ENCODE measurements around the gene AMHR2. TPM values are rescaled to one million over a fixed set of nuclear protein-coding genes. Genes with fewer than 3 reads are reported as not detected.

The AMHR2 gene
- total and polyA plus RNA-seq, 9 of the 15 experiments (the other 6 are each of a cell fraction or from before 2014, with no cell fraction given): 8.9 to 49.7 (median 19.3) TPM

GRCh38 chr12:53379389-53380103 lies 44.1 kb upstream of the AMHR2 start (continued):
- 0 out of 2 replicates have a peak, but pooled peaks have one; percentile 61 for TF ChIP-seq MGA (IDR thresholded peaks at IDR 0.05)
- no peak for TF ChIP-seq ZNF75A (CRISPR knock-in tag; IDR thresholded peaks at IDR 0.05)
- TF ChIP-seq L3MBTL2 (IDR thresholded peaks at IDR 0.05): peak; percentile 91
- TF ChIP-seq DACH1 (IDR thresholded peaks at IDR 0.05; ENCODE audit: partially characterized antibody): no peak
- no peak for TF ChIP-seq FIP1L1 (IDR thresholded peaks at IDR 0.05; ENCODE audit: low read depth, low read length, poor library complexity, severe bottlenecking)
- TF ChIP-seq SP1 (CRISPR knock-in tag; IDR thresholded peaks at IDR 0.05): peak; percentile 99
- 0 out of 4 replicates have a peak, but pooled peaks of 1 of the 2 experiments have one; percentile 27 for TF ChIP-seq TBL1XR1 (IDR thresholded peaks at IDR 0.05; ENCODE audit: low read length in 2 of 2)
- TF ChIP-seq GTF2B (IDR thresholded peaks at IDR 0.05; ENCODE audit: extremely low read depth, insufficient read length): peak; percentile 19
- no peak for TF ChIP-seq CBFB (CRISPR knock-in tag; IDR thresholded peaks at IDR 0.05)
- TF ChIP-seq JUND (IDR thresholded peaks at IDR 0.05; ENCODE audit: borderline replicate concordance, low read depth, low read length): peak; percentile 34; the same call in 1 of the 2 replicates
- TF ChIP-seq JUND (tag; IDR thresholded peaks at IDR 0.05; ENCODE audit: borderline replicate concordance, low read depth, low read length): peak; percentile 50; the same call in 1 of the 3 replicates
- no peak for TF ChIP-seq ETV6 (IDR thresholded peaks at IDR 0.05; ENCODE audit: borderline replicate concordance in 1 of 2, low read depth in 2 of 2, low read length in 1 of 2)
- TF ChIP-seq ETV6 (CRISPR knock-in tag; IDR thresholded peaks at IDR 0.05; ENCODE audit: borderline replicate concordance): no peak
- TF ChIP-seq EGR1 (conservative IDR thresholded peaks at IDR 0.05): peak; percentile 12
- TF ChIP-seq NFE2L1 (tag; IDR thresholded peaks at IDR 0.05; ENCODE audit: borderline replicate concordance, low read depth): no peak
- no peak for TF ChIP-seq E2F3 (CRISPR knock-in tag; IDR thresholded peaks at IDR 0.05)

Data from K562 (cell line).